GM19372 (cell line): Measurements from ENCODE around the gene CLEC14A.

ENCODE experiments used
- ATAC-seq: cut with Tn5 transposase; IDR thresholded peaks from one replicate; pipeline ENCODE4 v1.9.1; 2021; ENCODE audit warnings: mild to moderate bottlenecking, low read depth, moderate library complexity; ENCODE audit not compliant: unreplicated experiment

The CLEC14A gene

GRCh38 chr14:38206689-38207376 lies 49.1 kb downstream of the CLEC14A start:
- no peak for ATAC-seq

GRCh38 chr14:38205949-38206665 lies 49.8 kb downstream of the CLEC14A start:
- ATAC-seq = no peak

GRCh38 chr14:38205119-38205813 lies 50.6 kb downstream of the CLEC14A start:
- no peak for ATAC-seq

GRCh38 chr14:38204719-38205115 lies 51.2 kb downstream of the CLEC14A start:
- no peak for ATAC-seq
